ENCODE measurements around the gene PTPRF.

- no peak for TF ChIP-seq POLR2AphosphoS5 (IDR thresholded peaks at IDR 0.05; ENCODE audit: low read depth, low read length)
- no peak for TF ChIP-seq POLR2A (IDR thresholded peaks at IDR 0.05; ENCODE audit: low read depth, low read length)
- TF ChIP-seq TAF1 (IDR thresholded peaks at IDR 0.05; ENCODE audit: borderline replicate concordance, low read depth, low read length) = no peak
These were observed 10.5 kb downstream of the PTPRF start for GRCh38 chr1:43541141-43541540.
